Erythroblast (primary cell): ENCODE results near the gene POLD2.
"Not testable (repeated sequence)": the region's sequence is repeated elsewhere in the genome, so short reads cannot be mapped to it uniquely, and the experiment has no call there.

Experiments
- DNase-seq, 2 experiments: peaks; one replicate each; lab custom pipeline; 2025; lab: John Stamatoyannopoulos, UW
- GATA1 ChIP-seq: IDR thresholded peaks from 2 replicates; pipeline ENCODE4 v1.6.1; 2011; ENCODE audit warnings: low read depth, mild to moderate bottlenecking, control low read depth, low read length, moderate library complexity
- POLR2A ChIP-seq: IDR thresholded peaks from 2 replicates; pipeline ENCODE4 v1.6.1; 2011; ENCODE audit warnings: mild to moderate bottlenecking, low read length

The POLD2 gene

GRCh38 chr7:44123190-44124003, at the start of gene POLD2:
TSS of gene POLD2 (minus strand) at chr7:44123548. CDS start at chr7:44122053, 1,495 bp downstream.
- no peak for TF ChIP-seq GATA1
- peak; percentile 77 for TF ChIP-seq POLR2A

GRCh38 chr7:44172803-44173424, 49.6 kb upstream of the POLD2 start:
- no peak for TF ChIP-seq GATA1
- TF ChIP-seq POLR2A: no peak
- no peak for DNase-seq

More at GRCh38 chr7:44123190-44124003, at the start of gene POLD2:
- peak; percentile 96 to 97 for DNase-seq

- no peak for DNase-seq
- TF ChIP-seq GATA1 (no peak), POLR2A (no peak)
Measured at GRCh38 chr7:44172352-44172751, 49.0 kb upstream of the POLD2 start.

- not testable (repeated sequence) for DNase-seq
Measured at GRCh38 chr7:44171901-44172300, 48.6 kb upstream of the POLD2 start.

- no peak for TF ChIP-seq GATA1
- TF ChIP-seq POLR2A: no peak
- no peak for DNase-seq
Measured at GRCh38 chr7:44167920-44168319, 44.6 kb upstream of the POLD2 start.

- DNase-seq: no peak
- no peak for TF ChIP-seq POLR2A
- TF ChIP-seq GATA1: no peak
Measured at GRCh38 chr7:44163591-44163990, 40.2 kb upstream of the POLD2 start.

- TF ChIP-seq POLR2A (no peak), GATA1 (no peak)
- DNase-seq: no peak
Measured at GRCh38 chr7:44162785-44163395, 39.5 kb upstream of the POLD2 start.

- no peak for DNase-seq
- TF ChIP-seq GATA1 (no peak), POLR2A (no peak)
Measured at GRCh38 chr7:44162179-44162578, 38.8 kb upstream of the POLD2 start.

GRCh38 chr7:44161371-44161770, 38.0 kb upstream of the POLD2 start:
- DNase-seq: no peak
- no peak for TF ChIP-seq POLR2A
- TF ChIP-seq GATA1: no peak

- DNase-seq: no peak
- TF ChIP-seq GATA1: no peak
- no peak for TF ChIP-seq POLR2A
Measured at GRCh38 chr7:44159824-44160630, 36.7 kb upstream of the POLD2 start.

GRCh38 chr7:44158873-44159631, 35.7 kb upstream of the POLD2 start:
- no peak for DNase-seq
- no peak for TF ChIP-seq POLR2A
- no peak for TF ChIP-seq GATA1

- no peak for TF ChIP-seq POLR2A
- TF ChIP-seq GATA1: no peak
- DNase-seq: no peak
Measured at GRCh38 chr7:44158096-44158872, 34.9 kb upstream of the POLD2 start.
